ENCODE data around the gene HTR4.

GRCh38 chr5:148645527-148645926 lies 8.8 kb downstream of the HTR4 start:
- TF ChIP-seq CTCF (conservative IDR thresholded peaks at IDR 0.05 in 1 of 2, IDR thresholded peaks at IDR 0.05 in 1 of 2; ENCODE audit: low read depth in 1 of 2, low read length in 2 of 2): no peak
- TF ChIP-seq EZH2 (IDR thresholded peaks at IDR 0.05; ENCODE audit: low read length, missing control alignments): no peak
